DMS 273 (cell line): ENCODE results near the gene WFDC6.
"Not testable (repeated sequence)": the region's sequence is repeated elsewhere in the genome, so short reads cannot be mapped to it uniquely, and the experiment has no call there.

ENCODE experiments used
- DNase-seq: peaks from one replicate; lab custom pipeline; 2025; ENCODE audit not compliant: unreplicated experiment; lab: John Stamatoyannopoulos, UW

Gene WFDC6

DNA sequence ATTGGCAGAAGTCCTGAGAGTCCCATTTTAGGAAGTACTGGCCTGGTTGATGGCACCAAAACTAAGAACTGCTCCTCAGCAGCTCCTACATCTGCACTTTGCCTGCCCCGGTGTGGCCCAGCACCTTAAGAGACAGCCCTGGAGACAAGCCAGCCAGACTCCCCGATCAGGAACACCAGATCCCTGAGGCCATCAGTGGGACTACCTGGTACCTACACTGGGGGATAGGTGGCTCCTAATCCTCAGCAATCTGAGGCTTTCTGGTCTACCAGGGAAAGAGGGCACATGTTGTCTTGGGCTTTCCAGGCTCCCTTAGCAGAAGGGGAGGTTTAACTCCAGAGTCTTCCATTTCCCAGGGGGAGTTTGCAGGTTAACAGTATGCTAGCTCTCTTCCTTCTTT lies at the start of gene WFDC6:
Gene WFDC6 (minus strand): TSS at position 101 of the 400 bp plus-strand sequence. CDS start 75 bp downstream, at position 26.
- DNase-seq, result no peak

DNA sequence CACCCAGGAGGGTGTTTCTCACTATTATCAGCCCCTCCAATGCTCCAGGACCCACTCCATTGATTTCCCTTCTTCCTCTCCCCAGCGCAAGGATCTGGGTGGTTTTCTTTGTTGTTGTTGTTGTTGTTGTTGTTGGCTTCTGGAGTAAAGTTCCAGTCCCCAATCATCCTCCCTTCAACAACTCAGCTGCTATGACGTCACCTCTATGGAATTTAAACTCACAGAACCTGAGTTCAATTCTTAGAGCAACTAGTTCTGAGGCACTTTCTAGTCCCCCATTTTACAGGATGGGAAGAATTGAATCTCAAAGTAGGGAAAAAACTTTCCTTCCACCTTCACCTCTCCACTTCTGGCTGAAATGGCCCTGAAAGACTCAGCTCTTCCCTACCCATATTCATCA lies 49.5 kb upstream of the WFDC6 start:
- no peak for DNase-seq

DNA sequence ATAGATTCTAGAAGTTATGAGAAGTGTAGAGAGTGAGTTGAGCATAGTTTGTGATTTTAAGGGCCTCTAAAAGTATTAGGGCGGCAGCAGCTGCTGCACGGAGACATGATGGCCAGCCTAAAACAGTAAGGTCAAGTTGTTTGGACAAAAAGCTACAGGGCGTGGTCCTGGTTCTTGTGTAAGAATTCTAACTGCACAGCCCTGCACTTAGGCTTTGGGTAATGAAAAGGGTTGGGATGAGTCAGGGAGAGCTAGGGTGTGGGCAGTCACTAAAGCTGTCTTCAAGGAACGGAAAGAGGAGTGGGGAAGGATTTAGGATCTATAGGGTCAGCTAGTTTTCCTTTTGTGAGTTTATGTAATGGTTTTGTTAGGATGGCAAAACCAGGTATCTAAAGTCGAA lies 46.7 kb upstream of the WFDC6 start:
- not testable (repeated sequence) for DNase-seq

DNA sequence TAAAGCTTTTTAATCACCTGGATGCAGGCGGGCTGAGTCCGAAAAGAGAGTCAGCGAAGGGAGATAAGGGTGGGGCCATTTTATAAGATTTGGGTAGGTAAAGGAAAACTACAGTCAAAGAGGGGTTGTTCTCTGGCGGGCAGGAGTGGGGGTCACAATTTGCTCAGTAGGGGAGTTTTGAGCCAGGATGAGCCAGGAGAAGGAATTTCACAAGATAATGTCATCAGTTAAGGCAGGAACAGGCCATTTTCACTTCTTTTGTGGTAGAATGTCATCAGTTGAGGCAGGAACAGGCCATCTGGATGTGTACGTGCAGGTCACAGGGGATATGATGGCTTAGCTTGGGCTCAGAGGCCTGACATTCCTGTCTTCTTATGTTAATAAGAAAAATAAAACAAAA lies 45.0 kb upstream of the WFDC6 start:
- not testable (repeated sequence) for DNase-seq

DNA sequence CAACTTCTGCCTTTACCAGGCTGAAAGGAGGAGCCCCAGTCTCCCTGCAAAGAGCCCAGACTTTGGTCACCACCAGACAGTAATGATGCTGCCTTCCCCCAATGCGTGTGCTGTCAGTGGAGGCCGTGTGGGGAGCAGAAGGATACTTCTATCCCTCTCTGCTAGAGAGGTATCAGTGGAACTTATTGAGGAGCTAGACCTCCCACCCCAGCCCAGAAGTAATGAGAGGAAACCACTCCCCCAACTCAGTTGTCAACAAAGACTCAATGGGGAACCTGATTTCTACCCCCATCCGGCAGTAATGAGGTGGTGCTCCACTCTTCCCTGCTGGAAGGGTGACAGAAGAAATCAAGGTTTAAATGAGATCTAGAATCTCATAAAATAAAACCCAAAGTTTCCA lies 44.2 kb upstream of the WFDC6 start:
- DNase-seq, result no peak

DNA sequence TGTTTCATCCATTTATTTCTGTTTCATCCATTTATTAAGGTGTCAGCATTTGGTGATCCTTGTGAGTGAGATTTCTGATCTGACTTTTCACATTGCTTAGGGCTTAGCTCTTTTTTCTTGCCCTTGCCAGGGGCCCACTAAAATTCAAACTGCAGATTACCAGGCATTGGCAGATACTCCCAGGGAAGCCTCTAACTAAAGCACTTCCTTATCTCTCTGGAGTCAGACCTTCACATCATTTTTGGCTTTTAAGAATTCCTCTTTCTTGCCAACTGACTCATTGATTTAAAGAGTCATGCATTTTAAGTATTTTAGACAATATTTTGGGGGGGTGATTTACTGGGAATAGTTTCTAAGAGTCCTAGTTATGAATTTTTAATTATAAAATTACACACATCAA lies 42.4 kb upstream of the WFDC6 start:
- DNase-seq, result no peak

DNA sequence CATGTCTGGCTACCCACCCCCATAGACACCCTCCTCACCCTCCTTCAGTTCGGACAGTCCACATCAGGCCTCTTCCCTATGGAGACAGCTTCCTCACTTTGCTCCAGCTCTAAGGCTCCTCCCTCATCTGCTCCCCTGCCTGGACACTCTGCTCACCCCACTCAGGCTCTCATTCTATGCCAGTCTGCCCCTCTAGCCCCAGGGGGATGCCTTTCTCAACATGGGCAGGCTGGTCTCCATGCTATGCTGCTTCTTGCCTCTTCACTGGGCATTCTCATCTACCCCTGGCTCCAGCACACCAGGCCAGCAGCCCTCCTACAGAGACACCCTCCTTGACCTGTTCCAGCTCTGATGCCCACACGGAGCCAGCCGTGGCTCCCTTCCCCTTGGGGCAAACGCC lies 39.9 kb upstream of the WFDC6 start, which contains the start of gene WFDC8:
Gene WFDC8 (minus strand): TSS at position 101 of the 400 bp plus-strand sequence. CDS start 37 bp downstream, at position 64.
- DNase-seq, result no peak

DNA sequence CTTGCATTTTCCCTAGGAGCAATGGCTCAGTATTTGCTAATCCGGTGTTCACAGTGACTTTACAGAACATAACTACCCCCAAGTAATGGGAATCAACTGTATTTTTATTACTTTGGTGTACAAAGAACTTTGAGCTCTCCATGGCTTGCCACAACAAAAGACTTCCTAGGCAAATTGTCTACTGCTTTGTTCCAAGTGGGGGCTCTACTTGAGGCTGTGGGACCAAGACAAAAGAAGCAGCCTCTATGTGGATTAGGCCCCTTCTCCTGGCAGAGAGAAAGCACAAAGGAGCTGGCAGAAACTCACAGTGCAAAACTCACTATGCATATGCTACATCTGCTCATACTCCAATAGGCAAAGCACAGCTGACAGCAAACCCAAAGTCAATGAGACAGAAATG lies 38.9 kb upstream of the WFDC6 start:
- no peak for DNase-seq

DNA sequence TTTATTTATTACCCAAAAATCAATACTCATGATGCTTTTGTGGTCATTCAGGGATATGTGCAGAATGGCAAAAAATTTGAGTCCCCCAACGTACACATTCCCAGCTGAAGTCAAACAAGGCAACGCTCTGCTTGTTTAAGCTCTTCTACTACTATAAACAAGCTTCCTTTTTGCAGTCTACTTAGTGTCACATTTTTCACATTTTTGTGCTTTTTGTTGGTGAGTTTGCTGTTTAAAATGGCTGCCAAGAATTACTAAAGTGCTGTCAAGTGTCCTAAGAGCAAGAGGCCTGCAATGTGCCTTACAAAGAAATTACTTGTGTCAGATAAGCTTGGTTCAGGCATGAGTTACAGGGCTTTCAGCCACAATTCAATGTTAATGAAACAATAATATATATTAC lies 37.7 kb upstream of the WFDC6 start:
- no peak for DNase-seq

DNA sequence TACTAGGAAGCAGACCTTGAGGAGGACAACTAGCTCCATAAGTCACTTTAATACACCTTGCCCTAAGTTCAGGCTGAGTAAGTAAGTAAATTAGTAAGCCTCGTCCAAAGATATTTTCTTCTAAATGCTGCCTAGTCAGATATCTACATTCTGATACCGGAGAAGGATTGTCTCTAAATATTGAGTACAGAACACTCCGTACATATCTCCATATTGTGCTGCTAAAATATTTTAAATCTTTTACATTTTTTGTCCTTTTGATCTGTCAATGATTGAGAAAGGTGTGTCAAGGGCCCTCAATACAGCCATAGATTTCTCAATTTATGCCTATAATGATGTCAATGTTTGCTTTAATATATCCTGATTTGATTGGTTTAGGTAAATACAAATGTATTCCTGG lies 36.6 kb upstream of the WFDC6 start:
- no peak for DNase-seq

DNA sequence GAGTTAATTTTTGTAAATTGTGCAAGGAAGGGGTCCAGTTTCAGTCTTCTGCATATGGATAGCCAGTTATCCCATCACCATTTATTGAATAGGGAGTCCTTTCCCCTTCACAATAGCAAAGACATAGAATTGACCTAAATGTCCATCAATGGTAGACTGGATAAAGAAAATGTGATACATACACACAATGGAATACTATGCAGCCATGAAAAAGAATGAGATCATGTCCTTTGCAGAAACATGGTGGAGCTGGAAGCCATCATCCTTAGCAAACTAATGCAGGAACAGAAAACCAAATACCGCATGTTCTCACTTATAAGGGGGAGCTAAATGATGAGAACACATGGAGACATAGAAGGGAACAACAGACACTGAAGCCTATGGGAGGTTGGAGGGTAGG lies 30.4 kb upstream of the WFDC6 start:
- not testable (repeated sequence) for DNase-seq

DNA sequence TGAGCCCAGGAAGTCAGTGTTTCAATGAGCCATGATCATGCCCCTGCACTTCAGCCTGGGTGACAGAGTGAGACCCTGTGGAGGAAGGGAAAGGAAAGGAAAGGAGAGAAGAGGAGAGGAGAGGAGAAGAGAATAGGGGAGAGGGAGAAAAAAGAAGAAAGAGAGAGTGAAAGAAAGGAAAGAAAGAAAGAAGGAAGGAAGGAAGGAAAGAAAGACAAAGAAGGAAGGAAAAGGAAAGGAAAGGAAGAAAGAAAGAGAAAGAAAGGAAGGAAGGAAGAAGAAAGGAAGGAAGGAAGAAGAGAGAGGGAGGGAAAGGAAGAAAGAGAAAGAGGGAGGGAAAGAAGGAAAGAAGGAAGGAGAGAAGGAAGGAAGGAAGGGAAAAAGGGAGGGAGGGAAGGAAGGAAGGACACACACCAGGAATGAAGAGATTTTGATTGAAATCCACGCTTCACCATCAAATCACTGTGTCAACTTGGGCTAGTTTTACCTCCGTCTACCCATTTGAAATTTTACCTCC lies 25.5 kb upstream of the WFDC6 start:
- DNase-seq, result no peak

DNA sequence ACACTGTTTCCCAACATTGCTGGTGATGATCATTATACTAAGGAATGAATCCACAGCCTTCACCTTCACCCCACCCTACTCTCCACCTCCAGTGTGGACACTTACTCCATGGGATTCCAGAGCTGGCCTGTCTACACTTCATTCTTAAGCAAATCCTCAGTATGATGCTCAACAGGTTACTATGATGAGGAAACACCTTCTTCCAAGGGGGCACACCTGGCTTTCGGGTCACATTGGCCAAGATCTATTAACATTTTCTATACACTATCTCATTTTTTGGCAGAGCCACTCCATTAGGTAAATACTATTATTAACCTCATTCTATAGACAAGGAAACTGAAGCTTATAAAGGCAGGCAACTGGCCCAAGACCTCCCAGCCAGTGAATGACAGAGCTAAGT lies 15.9 kb upstream of the WFDC6 start:
- DNase-seq, result no peak

DNA sequence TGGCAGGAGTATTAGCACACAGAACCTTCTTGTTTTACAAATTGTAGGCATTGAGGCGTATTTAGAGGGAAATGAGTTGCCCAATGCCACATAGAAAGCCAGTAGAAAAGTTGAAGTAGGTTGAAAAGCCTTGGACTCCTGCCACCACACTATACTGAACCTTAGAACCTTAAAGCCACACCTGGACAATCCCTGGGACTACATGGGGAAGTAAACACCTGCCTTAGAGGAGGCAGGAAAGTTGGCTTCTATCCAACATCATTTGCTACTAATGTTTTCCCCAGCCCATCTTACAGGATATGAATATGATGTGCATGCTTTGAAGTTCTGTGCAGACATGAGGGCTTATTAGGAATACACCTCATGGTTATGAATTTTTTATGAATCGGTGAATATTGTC lies 13.2 kb upstream of the WFDC6 start:
- no peak for DNase-seq

DNA sequence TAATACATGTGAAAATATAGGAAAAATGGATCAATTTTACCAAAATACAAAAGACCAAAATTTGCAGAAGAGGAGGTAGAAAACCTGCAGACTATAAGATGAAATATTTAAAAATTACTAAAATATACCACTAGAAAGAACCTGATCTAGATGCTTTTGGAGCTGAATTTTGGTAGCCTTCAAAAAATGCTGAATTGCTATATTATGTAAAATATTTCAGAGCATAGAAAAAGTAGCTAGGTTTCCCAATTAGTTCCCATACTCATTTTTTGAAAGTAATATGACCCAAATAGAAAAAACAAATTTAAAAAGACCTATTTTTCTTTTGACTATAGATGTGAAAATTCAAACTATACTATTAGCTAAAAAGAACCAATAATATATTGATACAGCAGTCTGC lies 11.5 kb upstream of the WFDC6 start:
- DNase-seq, result no peak

DNA sequence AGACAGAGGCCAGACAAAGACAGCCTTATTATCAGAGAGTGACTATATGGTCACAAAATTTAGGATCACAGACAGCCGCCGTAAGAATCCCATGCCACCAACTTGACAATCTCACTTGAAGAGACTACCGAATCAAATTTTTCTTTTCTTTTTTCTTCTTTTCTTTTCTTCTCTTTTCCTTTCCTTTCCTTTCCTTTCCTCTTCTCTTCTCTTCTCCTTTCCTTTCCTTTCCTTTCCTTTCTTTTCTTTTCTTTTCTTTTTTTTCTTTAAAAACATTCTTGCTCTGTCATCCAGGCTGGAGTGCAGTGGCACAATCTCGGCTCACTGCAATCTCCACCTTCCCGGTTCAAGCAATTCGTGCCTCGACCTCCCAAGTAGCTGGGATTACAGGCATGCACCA lies 9.1 kb upstream of the WFDC6 start:
- no peak for DNase-seq

DNA sequence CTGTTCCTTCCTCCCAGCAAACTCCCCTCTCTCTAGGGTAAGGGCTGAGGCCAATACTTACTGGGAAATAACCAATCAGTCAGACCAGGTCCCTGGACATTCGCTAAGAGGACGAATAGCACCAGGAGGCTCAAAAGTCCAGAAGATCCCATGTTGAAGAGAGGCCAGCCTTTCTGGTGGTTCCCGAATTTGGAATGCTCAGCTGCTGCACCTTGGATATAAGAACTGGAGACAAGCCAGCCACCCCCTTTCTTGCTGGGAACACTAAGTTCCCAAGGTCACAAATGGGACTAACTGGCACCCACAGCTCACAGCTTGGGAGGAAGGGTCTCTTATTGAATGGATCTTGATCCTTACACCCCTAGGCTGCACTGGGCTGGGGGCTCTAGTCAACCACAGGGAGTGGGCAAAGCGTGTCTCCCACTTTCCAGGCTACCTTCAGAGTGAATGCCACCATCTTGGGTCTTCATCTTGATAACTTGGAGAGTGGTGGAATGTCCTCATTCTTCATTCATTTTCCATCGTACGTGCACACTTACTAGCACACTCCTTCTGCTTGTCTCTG lies 8.0 kb upstream of the WFDC6 start, which contains the start of gene EPPIN:
Gene EPPIN (minus strand): TSS at position 196 of the 565 bp plus-strand sequence. CDS start 44 bp downstream, at position 152.
- DNase-seq, result no peak

DNA sequence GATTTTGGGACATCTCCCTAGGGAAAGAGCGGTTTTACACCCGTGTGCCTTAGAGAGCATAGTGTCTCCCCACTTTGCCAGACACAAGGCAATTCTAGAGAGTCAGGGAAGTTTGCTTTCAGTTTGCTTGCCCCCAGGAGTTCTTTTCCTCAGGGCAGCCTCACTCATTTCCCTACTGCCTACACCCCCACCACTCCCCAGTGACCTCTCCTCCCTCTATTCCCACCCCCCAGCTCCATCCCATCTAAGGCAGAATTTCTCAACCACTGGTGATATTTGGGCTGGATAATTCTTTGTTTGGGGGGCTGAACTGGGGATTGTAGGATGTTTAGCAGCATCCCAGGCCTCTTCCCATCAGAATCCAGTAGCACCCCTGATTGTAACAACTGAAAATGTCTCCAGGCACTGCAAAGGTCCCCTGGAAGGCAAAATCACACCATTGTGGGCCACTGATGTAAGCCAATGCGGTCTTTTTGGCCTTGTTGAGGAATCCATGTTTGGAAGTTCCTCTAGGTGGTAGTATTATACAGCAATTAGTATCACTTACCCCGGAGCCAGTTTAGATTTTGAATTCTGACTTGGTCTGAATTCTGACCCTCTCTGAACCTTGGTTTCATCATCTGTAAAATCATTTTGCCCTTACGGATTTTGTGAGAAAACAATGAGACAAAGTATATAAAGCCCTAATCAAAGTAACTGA lies 6.6 kb upstream of the WFDC6 start:
- peak; percentile 47 for DNase-seq

DNA sequence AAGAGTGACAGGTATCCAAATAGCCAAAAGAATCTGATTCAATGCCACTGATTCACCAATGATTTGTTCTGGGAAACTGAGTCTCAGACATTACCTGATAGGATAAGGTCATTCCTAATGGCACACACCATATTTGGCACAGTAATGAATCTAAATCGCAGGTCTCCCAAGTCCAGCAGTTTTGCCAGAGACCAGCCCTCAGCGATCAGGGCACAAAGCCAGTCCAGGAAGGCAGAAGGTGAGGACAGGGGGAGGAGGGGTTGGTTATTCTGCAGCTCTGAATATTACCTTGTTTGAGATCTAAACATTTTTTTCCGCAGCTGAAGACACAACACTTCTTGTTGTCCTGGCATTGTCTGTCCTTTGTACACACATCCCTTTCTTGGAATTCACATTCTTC lies 6.1 kb upstream of the WFDC6 start:
- no peak for DNase-seq

DNA sequence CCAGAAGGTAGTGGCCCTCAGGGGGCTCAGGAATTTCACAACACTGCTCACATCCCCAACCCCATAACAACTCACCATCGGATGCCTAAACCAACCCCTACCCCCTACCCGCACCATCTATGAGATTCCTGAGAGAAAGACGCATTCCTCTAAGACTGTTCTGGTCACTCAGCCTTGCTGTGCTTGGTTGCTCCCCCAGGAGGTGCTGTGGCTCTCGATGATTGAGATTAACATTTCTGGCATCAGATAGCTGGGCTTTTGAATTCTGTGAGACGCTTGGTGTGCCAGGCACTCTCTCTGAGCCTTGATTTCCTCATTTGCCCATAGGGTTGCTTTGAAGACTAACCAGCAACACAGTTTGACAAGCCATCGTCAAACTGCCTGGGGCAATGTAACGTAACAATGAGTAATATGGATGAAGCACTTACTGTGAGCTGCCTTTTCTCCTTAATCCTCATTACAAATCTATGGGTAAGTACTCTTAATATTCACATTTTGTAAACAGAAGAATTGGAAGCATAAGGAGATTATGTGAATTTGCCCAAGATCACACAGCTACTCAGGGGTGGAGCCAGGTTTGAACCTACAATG lies 978 bp downstream of the WFDC6 start:
- no peak for DNase-seq

DNA sequence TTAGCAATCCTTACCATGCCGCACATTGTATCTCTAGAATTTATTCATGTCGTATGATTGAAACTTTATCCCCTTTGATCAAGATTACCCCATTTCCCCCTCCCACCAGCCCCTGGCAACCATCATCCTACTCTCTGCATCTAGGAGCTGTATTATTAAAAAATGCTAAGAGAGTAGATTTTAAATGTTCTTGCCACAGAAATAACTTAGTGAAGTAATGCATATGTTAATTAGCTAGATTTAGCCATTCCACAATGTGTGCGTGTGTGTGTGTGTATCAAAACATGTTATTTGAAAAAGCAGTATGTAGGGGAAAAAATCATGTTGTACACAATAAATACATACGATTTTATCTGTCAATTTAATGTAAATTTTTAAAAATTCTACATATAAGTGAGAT lies 12.0 kb downstream of the WFDC6 start:
- DNase-seq, result no peak

DNA sequence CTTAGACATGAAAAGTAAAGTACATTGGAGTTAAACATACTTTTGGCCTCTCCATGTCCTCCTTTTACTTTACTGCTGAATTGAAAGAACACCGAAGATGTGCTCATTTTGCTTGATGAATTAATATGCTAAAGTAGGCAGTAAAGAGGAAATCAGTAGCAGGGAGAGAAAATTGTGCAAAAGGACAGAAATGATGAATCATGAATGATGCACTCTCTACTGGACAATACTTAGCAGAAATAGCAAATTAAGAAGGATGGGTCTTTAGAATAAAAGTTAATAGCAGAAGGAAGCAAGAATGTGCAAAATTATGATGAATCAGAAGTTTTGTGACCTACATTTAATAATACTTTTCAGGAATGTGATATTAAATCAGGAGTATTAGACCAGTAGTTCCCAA lies 15.5 kb downstream of the WFDC6 start:
- no peak for DNase-seq
